Liver (tissue), 9 donors: Measurements from ENCODE around the gene RAB7A. TPM values are rescaled to one million over a fixed set of nuclear protein-coding genes. Genes with fewer than 3 reads are reported as not detected.

ENCODE experiments used
- DNase-seq: peaks from one replicate; pipeline ENCODE4 v3.0.0-alpha.2; 2017; ENCODE audit warnings: low spot score
- H3K27ac ChIP-seq, 2 donors: one replicate each; pipeline ENCODE4 v1.7.0; 2013; ENCODE audit warnings: inconsistent platforms in 2 of 2, low read length in 2 of 2, control low read depth in 1 of 2, low read depth in 1 of 2, mild to moderate bottlenecking in 1 of 2
- H3K27me3 ChIP-seq, 4 donors: one replicate each; pipeline versions ENCODE4 v1.6.1 to v1.7.0; 2013; ENCODE audit warnings: low read length in 3 of 4, inconsistent platforms in 1 of 4, mild to moderate bottlenecking in 1 of 4, moderate library complexity in 1 of 4; ENCODE audit not compliant: control insufficient read depth in 4 of 4, insufficient read depth in 4 of 4
- H3K36me3 ChIP-seq, 4 donors: one replicate each; pipeline versions ENCODE4 v1.6.1 to v1.7.0; 2013; ENCODE audit warnings: low read length in 3 of 4, mild to moderate bottlenecking in 3 of 4, low read depth in 1 of 4, moderate library complexity in 1 of 4; ENCODE audit not compliant: control insufficient read depth in 4 of 4, insufficient read depth in 3 of 4
- H3K4me1 ChIP-seq, 4 donors: one replicate each; pipeline versions ENCODE4 v1.6.1 to v1.7.0; 2013; ENCODE audit warnings: low read length in 3 of 4, mild to moderate bottlenecking in 3 of 4, moderate library complexity in 1 of 4; ENCODE audit not compliant: control insufficient read depth in 4 of 4, insufficient read depth in 4 of 4
- H3K4me3 ChIP-seq, 3 donors: one replicate each; pipeline versions ENCODE4 v1.6.1 to v1.7.0; 2013; ENCODE audit warnings: low read length in 3 of 3, control low read depth in 1 of 3, low read depth in 1 of 3, mild to moderate bottlenecking in 1 of 3
- H3K9ac ChIP-seq, 2 donors: one replicate each; pipeline ENCODE4 v1.7.0; 2013; ENCODE audit warnings: low read length in 2 of 2, mild to moderate bottlenecking in 2 of 2, moderate library complexity in 2 of 2, control low read depth in 1 of 2, low read depth in 1 of 2
- H3K9me3 ChIP-seq, 4 donors: one replicate each; pipeline versions ENCODE4 v1.6.1 to v1.7.0; 2013; ENCODE audit warnings: low read length in 3 of 4; ENCODE audit not compliant: control insufficient read depth in 4 of 4
- ATF3 ChIP-seq: IDR thresholded peaks from 2 replicates; pipeline ENCODE4 v1.6.1; 2016; ENCODE audit warnings: antibody characterized with exemption
- CTCF ChIP-seq: fragments of 150-350 bp; IDR thresholded peaks from 2 replicates; pipeline ENCODE4 v1.5.1; 2017; ENCODE audit warnings: improper control_type of control experiment, low read depth, low read length; ENCODE audit not compliant: missing input control
- EGR1 ChIP-seq, 2 donors: IDR thresholded peaks; 2 replicates each; pipeline ENCODE4 v1.6.1; 2016 to 2018; ENCODE audit warnings: antibody characterized with exemption in 2 of 2, low read depth in 2 of 2
- FOXA1 ChIP-seq: IDR thresholded peaks from 2 replicates; pipeline ENCODE4 v1.6.1; 2016; ENCODE audit warnings: antibody characterized with exemption
- FOXA2 ChIP-seq: IDR thresholded peaks from 2 replicates; pipeline ENCODE4 v1.6.1; 2016; ENCODE audit warnings: antibody characterized with exemption
- GABPA ChIP-seq, 2 donors: IDR thresholded peaks in 1 of 2; conservative IDR thresholded peaks in 1 of 2; 2 replicates each; pipeline ENCODE4 v1.6.1; 2016; ENCODE audit warnings: antibody characterized with exemption in 2 of 2, mild to moderate bottlenecking in 1 of 2, moderate library complexity in 1 of 2
- HNF4A ChIP-seq, 2 donors: conservative IDR thresholded peaks; 2 replicates each; pipeline ENCODE4 v1.6.1; 2016; ENCODE audit warnings: antibody characterized with exemption in 2 of 2, mild to moderate bottlenecking in 2 of 2
- HNF4G ChIP-seq: IDR thresholded peaks from 2 replicates; pipeline ENCODE4 v1.6.1; 2016; ENCODE audit warnings: antibody characterized with exemption
- JUND ChIP-seq, 2 donors: IDR thresholded peaks; 2 replicates each; pipeline ENCODE4 v1.6.1; 2016; ENCODE audit warnings: antibody characterized with exemption in 2 of 2
- MAX ChIP-seq: IDR thresholded peaks from 2 replicates; pipeline ENCODE4 v1.6.1; 2016; ENCODE audit warnings: antibody characterized with exemption
- NR2F2 ChIP-seq: IDR thresholded peaks from 2 replicates; pipeline ENCODE4 v1.6.1; 2016; ENCODE audit warnings: antibody characterized with exemption
- RAD21 ChIP-seq, 2 donors: IDR thresholded peaks; 2 replicates each; pipeline ENCODE4 v1.6.1; 2016; ENCODE audit warnings: antibody characterized with exemption in 2 of 2, mild to moderate bottlenecking in 2 of 2
- REST ChIP-seq: IDR thresholded peaks from 2 replicates; pipeline ENCODE4 v1.6.1; 2016; ENCODE audit warnings: antibody characterized with exemption, mild to moderate bottlenecking
- RXRA ChIP-seq, 2 donors: IDR thresholded peaks; 2 replicates each; pipeline ENCODE4 v1.6.1; 2017 to 2018; ENCODE audit warnings: antibody characterized with exemption in 2 of 2, mild to moderate bottlenecking in 1 of 2
- SP1 ChIP-seq: IDR thresholded peaks from 2 replicates; pipeline ENCODE4 v1.6.1; 2018; ENCODE audit warnings: antibody characterized with exemption, mild to moderate bottlenecking
- TAF1 ChIP-seq: conservative IDR thresholded peaks from 2 replicates; pipeline ENCODE4 v1.6.1; 2016; ENCODE audit warnings: antibody characterized with exemption, mild to moderate bottlenecking
- YY1 ChIP-seq: IDR thresholded peaks from 2 replicates; pipeline ENCODE4 v1.6.1; 2016; ENCODE audit warnings: antibody characterized with exemption, mild to moderate bottlenecking
- ZBTB33 ChIP-seq: IDR thresholded peaks from 2 replicates; pipeline ENCODE4 v1.6.1; 2016; ENCODE audit warnings: antibody characterized with exemption
- WGBS: extraction: QIAGEN DNeasy Blood & Tissue Kit; methylation state at CpG from one replicate; pipeline ENCODE4 v1.1.7; 2013; 5-methylcytosine and 5-hydroxymethylcytosine counted together
- polyA plus RNA-seq, 2 donors: library from polyadenylated mRNA; stranded (reverse) in 1 of 2; unstranded in 1 of 2; fragments of 200-250 nt in 1 of 2; fragments of >200 nt in 1 of 2; fragmentation: Nextera tagmentation in 1 of 2; extraction: Ambion mirVana in 1 of 2; gene quantifications; one replicate each; pipeline versions ENCODE4 v1.2.1 to v1.2.3, GENCODE V29; 2013 to 2015
- total RNA-seq, 2 donors: library from RNA; depleted of rRNA; stranded (reverse); fragments of >200 nt; gene quantifications; one replicate each; pipeline ENCODE4 v1.2.3, GENCODE V29; 2014
- donor health status: healthy.
- donor health status: healthy.
- donor health status: healthy.
- donor health status: healthy.
- donor health status: healthy.

The RAB7A gene
- total and polyA plus RNA-seq, 4 donors: 34.6 to 90.6 (median 63.4) TPM

- WGBS: 95% methylated on average over 15 of the region's 15 CpGs
- TF ChIP-seq REST (no peak), NR2F2 (no peak), CTCF (no peak), ZBTB33 (no peak), SP1 (no peak), RAD21 (IDR thresholded peaks at IDR 0.05) (no peak), MAX (no peak), FOXA2 (no peak), HNF4G (no peak), HNF4A (conservative IDR thresholded peaks at IDR 0.05) (no peak), EGR1 (IDR thresholded peaks at IDR 0.05; ENCODE audit: low read depth in 2 of 2) (no peak), RXRA (IDR thresholded peaks at IDR 0.05) (no peak), TAF1 (no peak), YY1 (no peak), JUND (IDR thresholded peaks at IDR 0.05) (no peak), GABPA (IDR thresholded peaks at IDR 0.05 in 1 of 2, conservative IDR thresholded peaks at IDR 0.05 in 1 of 2) (no peak)
- no peaks in the 10 kb centered on the region for H3K27me3 ChIP-seq
- no peak overlapping the region for H3K4me3 ChIP-seq
- H3K36me3 ChIP-seq: no peaks in the 10 kb centered on the region
- peaks cover 2 to 12% (median 6%) of the 10 kb centered on the region in 4 donors for H3K4me1 ChIP-seq
- no peak for DNase-seq
- no peak overlapping the region for H3K27ac ChIP-seq
- H3K9me3 ChIP-seq: no peaks in the 10 kb centered on the region
- no peak overlapping the region for H3K9ac ChIP-seq
These were observed 121.8 kb downstream of the RAB7A start for GRCh38 chr3:128847666-128848370.

- WGBS: 95% methylated on average over 13 of the region's 13 CpGs
- peaks cover 2 to 12% (median 6%) of the 10 kb centered on the region in 4 donors for H3K4me1 ChIP-seq
- H3K9me3 ChIP-seq: no peaks in the 10 kb centered on the region
- H3K27me3 ChIP-seq: no peaks in the 10 kb centered on the region
- H3K27ac ChIP-seq: no peak overlapping the region
- H3K4me3 ChIP-seq: no peak overlapping the region
- H3K9ac ChIP-seq: no peak overlapping the region
- no peaks in the 10 kb centered on the region for H3K36me3 ChIP-seq
- no peak for DNase-seq
- TF ChIP-seq RXRA (IDR thresholded peaks at IDR 0.05) (no peak), FOXA1 (no peak), HNF4A (conservative IDR thresholded peaks at IDR 0.05) (no peak), MAX (no peak), CTCF (no peak), HNF4G (no peak), ATF3 (no peak), FOXA2 (no peak), RAD21 (IDR thresholded peaks at IDR 0.05) (no peak), SP1 (no peak), GABPA (IDR thresholded peaks at IDR 0.05 in 1 of 2, conservative IDR thresholded peaks at IDR 0.05 in 1 of 2) (no peak)
These were observed 123.0 kb downstream of the RAB7A start for GRCh38 chr3:128848936-128849335.
